Cerebellar cortex (tissue), 1 donor: Measurements from ENCODE around the gene OR1J1.

Experiments used
- DNase-seq: peaks from one replicate; pipeline ENCODE4 v3.0.0-alpha.2; 2015; ENCODE audit warnings: low spot score

Gene OR1J1

DNA sequence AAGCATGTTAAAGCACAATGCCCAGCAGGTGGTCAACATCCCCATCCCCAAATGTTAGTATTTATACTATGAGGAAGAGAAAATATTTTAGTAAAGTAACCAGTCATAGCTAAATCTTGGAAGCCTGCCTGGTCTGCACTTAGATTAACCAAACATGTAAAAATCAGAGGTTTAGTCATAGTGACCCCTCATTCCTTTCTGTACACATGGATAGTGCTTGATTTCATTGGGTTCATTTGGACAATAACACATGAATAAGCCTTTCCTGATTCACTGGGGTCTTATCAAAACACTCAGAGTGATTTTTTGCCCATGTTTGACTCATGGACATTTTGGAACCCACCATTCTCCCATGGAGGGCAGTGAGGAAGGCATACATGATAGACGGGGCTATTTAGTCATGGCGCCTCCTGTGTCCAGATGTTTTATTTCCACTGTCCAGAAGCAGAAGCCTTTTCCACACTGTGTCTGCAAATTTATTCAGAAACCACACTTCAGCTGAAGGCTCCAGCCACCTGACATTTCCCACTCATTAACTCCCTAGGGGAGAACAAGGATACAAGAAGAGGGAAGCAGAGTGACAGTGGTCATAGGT is 32.5 kb downstream of the OR1J1 start:
- no peak for DNase-seq

DNA sequence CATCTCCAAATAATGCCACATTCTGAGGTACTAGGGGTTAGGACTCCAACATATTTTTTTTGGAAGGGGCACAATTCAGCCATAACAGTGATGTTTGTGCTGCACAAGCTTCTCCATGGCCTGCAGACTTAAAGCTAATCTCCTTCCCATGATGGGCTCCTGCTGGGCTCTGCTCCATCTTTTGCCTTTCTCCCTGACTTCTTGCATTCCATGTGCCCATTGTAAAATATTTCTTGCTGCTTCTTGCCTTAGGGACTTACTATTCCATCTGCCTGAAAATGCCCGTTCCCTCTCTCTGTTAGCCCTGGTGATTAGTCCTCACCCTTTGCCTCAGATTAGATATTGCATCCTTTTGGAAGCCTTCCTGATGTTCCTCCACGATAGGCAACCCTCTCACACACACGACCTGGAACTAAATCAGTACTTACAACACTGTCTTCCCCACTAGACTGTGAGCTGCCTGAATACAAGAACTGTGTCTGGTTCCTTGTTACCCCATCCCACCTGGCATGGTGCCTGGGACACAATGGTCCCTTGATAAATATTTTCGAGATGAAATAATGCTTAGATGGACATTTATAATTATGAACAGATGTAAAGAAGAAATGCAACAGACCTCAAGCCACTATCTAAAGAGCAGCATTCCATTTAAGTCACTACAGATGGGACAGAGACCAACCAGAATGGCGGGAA is 33.5 kb downstream of the OR1J1 start:
- DNase-seq = no peak

DNA sequence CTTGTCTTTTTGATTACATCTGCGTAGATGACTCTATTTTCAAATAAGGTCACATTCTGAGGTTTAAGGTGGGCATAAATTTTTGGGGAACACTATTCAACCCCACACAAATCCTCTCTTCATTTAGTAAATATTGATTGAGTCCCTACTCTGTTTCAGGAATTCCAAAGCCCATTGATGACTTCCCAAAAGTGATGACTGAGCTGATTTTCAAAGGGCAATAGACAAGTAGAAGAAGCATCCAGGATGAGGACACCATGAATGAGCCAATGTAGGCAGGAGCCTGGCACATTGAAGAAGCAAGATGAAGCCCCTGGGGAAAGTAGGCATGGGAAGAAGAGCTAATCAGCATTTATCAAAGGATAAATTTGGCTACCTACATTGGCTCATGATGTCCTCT is 35.2 kb downstream of the OR1J1 start:
- no peak for DNase-seq
